Measurements from ENCODE around the gene GGT5.
"Not testable (repeated sequence)": the region's sequence is repeated elsewhere in the genome, so short reads cannot be mapped to it uniquely, and the experiment has no call there.

GGT5 gene

DNA sequence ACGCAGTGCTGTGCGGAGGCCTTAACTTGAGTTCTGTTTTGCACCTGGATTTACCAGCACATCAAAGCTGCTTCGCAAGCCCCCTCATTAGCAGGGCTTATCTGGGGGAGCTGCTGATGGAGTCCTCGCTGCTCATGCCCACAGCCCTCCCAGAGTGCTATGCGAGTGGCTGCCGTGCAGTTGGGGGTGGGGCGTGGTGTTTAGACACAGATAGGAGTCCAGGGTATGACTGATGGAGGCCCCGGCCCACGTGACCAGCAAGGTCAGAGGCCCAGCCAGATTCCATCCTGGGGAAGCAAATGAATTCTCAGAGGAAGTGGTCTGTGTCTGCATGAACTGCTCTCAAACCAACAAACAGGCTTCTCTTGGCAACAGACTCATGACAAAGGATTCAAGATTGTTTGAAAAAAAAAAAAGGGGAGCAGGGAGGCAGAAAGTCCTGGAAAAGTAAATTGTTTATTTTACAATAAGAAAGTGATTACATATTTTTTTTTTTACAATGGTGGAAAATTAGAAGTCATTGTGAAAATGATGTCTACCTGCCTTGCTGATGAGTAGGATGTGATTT is 19.5 kb upstream of the GGT5 start:
- not testable (repeated sequence) for DNase-seq (ENCODE audit: low read depth in 1 of 2, low spot score in 1 of 2)

DNA sequence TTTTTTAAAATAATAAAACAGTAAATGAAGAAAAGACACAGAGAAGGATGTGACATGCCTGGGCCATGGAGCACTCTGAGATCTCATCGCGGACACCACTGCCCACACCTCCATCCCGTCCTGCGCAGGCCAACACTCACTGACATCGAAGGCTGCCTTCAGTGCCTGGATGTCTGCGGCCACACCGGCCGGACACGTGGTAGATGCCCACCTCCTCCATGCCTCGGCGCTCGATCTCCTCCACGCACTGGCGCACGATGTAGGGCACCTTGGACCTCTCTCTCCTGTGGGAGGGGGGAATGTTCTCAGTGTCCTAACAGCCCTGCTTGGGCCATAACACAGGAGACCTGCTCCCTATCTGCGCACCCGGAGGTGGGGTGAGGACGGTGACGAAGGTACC is 18.6 kb upstream of the GGT5 start:
- DNase-seq (ENCODE audit: low read depth in 1 of 2, low spot score in 1 of 2), result not testable (repeated sequence)

DNA sequence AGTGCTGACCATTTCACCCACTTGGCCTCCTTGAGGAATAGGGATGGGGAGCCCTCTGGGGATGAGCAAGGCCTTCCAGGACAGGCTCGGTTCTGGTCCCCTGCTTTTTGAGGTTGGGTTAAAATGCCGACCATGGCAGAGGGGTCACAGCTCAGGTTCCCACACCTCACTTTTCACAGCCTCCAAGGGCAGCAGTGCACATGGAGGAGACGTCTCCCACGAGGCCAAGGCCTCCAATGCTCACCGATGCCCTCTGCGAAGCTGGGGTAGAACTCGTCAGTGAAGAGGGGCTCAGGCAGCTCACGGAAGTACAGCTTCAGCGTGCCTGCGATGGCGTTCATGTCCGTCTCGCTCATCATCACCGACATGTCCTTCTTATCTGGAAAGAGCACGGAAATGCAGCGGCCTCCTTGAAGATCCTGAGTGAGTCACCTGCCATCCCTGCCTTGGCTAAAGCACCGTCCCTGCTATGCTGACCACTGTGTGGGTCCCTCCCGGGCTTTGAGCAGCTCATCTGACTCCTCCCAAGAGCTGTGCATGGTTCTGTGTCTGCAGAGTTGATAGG is 17.4 kb upstream of the GGT5 start:
- not testable (repeated sequence) for DNase-seq (ENCODE audit: low read depth in 1 of 2, low spot score in 1 of 2)

DNA sequence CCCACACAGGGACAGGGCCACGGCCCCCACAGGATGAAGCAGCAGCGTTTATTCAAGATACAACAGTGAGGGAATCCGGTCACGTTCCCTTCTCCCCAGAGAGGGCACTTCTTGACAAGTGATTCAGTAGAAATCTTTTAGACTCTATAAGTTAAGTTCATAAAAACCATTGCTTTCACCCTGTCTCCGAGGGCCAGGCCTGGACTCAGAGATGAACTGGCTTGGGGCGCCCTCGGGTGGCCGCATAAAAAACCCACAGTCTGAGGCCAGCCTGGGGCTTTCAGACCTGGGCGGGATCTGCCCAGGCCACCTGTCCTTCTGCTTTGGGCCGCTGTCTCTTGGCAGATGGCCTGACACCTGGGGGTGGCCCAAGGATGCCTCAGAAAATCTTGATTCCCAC is 14.6 kb upstream of the GGT5 start:
- DNase-seq (ENCODE audit: low read depth in 1 of 2, low spot score in 1 of 2), result peak in 1 of 2 donors; percentile 58

DNA sequence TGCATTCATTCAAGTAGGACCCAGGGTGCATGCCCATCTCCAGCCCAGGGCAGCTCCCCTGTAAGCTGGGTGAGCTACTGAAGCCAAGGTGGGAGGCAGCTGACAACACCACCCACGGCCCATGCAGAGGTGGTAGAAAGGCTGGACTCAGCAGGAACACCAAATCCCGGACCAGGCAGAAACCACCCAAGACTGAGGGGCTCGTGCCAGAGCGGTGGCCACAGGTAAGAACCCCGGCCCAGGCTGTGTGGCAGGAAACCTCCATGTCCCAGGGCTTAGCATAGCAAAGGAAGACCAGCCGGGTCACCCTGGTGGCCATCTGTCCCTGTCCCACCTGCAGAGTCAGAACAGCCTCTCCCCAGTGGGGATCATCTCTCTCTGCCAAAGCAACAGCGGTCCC is 11.9 kb upstream of the GGT5 start:
- DNase-seq (ENCODE audit: low read depth in 1 of 2, low spot score in 1 of 2), result not testable (repeated sequence)

DNA sequence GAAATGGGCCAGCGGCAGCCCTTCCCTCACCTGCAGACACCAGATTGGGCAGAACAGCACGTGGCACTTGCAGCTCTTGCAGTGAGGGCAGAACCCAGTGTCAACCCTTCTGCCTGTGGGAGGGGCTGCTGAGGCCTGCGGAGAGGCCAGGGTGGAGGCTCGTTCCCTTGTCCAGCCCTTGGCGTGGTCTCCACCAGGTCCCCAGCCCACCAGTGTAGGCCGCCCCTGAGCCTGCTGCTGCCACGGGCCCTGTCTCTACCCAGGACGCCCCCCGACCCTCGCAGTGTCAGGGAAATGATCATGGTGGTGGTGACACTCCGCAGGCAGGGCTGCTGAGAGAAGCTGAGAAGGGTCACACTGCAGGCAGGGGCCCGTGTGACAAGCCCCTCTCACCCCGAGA is 11.3 kb upstream of the GGT5 start:
- DNase-seq (ENCODE audit: low read depth in 1 of 2, low spot score in 1 of 2), result not testable (repeated sequence)

DNA sequence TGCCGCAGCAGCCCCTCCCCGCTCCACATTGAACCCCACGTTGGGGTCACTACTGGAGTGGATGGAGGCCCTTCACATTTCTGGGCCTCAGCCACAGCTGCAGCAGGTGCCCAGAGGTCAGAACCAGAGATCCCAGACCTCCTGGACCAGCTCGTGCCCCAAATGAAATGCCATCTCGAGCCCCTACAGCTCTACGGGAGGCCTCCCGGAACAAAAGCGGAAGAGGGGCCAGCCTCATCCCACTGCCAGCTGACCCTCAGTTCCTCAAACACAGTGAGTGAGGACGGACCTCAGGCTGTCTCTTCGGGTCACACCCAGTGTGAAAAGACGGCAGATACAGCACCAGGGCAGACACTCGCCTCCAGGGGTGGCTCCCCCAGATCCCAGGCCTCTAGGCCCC is 8.2 kb upstream of the GGT5 start:
- DNase-seq (ENCODE audit: low read depth in 1 of 2, low spot score in 1 of 2), result not testable (repeated sequence)

DNA sequence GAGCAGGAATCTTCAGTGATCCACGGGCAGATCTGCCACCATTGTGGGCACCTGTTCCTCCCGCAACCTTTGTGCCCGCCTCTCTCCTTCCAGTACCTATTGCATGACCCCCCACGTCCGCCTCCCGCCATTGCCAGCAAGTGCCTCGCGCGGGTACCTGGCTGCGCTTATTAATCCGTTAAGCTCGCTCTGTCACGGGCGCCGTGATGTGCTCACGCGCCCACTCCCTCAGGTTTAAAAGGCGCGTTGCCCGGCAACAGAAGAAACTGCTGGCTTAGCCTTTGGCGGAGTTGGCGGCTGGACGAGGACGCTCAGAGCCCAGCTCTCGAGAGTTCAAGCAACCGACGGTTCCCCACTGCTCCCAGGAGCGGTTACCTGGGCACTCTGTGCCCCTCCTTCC is 6.4 kb upstream of the GGT5 start:
- not testable (repeated sequence) for DNase-seq (ENCODE audit: low read depth in 1 of 2, low spot score in 1 of 2)

DNA sequence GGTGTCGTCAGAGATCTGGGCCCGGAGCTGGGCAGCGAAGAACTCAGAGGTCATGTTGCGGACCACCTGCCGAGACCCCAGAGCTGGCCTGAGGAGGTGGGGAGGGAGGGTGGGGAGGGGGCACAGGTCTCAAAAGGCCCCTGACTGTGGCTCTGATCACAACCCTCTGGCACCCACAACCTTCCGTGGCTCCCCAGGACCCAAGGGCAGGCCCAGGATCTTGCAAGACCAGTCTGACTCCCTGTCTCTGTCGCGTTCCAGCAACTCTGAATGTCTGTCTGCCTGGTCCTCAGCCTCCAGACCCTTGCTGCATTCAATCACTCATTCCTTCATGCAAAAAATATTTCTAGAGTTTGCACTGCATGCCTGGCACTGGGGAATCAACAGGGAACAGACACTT is 4.5 kb upstream of the GGT5 start:
- not testable (repeated sequence) for DNase-seq (ENCODE audit: low read depth in 1 of 2, low spot score in 1 of 2)

DNA sequence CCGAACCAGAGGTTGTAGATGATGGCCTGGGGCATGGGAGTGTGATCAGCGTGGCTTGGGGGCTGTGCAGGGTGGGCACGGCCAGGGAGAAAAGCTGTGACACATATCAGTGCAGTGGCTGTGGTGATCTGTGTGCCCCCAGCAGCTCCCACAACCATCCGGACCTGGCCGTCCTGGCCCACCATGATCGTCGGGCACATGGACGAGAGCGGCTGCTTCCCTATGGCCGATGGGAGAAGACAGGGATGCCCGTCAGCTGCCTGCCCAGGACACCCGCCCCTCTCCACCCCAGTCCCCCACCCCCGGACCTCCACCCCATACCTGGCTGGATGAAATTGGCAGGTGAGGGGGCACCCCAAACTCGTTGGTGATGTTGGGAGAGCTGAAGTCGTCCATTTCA is 3.7 kb upstream of the GGT5 start:
- DNase-seq (ENCODE audit: low read depth in 1 of 2, low spot score in 1 of 2), result not testable (repeated sequence)

DNA sequence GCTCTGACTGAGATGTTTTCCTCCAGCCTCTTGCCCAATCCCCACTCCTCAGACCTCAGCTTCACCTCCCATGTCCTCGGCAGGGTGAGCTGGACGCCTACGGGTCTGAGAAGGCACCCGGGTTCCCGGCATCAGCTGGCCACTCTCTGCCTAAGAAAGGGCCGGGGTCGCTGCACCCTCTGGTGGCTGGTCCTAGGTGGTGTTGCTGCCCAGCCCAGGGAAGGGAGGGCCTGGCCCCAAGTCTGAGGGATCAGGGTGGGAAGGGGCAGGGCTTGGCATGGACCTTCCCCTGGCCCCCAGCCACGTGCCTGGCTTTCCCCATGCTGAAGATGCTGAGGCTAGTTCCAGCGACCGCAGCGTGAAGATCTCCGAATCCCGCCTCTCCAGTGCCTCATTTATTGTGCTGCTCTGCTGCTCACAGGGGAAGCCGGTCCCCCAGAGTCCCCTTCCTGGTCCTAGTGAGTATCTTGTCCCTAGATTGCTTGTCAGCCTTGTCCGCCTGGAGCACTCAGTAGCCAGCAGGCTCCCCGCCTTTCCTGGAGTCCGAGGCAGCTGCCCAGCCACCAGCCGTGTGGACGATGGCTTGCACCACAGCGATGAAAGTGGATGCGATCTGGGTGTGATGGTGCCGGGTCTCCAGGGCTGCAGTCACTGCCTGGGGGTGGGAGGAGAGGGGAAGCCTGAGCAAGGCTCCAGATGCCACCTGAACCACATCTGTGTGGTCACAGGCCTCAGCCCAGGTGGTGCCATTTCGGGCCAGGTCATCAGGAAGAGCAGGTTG is 2.9 kb upstream of the GGT5 start:
- DNase-seq (ENCODE audit: low read depth in 1 of 2, low spot score in 1 of 2), result peak; percentile 16 to 17

DNA sequence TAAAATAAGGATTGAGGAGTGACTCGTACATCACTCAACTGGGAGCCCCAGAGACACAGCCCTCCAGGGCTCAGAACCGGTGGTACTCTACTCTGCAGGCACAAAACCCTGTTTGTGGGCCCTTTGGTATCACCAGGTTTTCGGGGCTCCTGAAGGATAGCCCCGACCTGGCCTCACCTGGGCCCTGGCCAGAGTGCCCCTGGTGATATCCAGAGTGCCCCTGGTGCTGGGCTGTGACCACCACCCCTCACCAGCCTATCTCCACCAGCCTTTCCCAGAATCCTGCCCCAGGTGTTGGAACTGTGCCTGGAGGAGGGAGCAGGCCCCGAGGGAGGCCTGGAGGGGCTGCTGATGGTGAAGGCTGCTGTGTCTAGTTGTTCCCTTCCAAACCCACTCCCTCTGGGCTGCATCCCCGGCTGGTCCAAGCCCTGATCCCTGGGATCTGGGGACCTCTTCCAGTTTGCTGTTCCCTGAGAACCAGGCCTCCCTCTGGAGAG is 2.2 kb upstream of the GGT5 start:
- DNase-seq (ENCODE audit: low read depth in 1 of 2, low spot score in 1 of 2), result no peak

DNA sequence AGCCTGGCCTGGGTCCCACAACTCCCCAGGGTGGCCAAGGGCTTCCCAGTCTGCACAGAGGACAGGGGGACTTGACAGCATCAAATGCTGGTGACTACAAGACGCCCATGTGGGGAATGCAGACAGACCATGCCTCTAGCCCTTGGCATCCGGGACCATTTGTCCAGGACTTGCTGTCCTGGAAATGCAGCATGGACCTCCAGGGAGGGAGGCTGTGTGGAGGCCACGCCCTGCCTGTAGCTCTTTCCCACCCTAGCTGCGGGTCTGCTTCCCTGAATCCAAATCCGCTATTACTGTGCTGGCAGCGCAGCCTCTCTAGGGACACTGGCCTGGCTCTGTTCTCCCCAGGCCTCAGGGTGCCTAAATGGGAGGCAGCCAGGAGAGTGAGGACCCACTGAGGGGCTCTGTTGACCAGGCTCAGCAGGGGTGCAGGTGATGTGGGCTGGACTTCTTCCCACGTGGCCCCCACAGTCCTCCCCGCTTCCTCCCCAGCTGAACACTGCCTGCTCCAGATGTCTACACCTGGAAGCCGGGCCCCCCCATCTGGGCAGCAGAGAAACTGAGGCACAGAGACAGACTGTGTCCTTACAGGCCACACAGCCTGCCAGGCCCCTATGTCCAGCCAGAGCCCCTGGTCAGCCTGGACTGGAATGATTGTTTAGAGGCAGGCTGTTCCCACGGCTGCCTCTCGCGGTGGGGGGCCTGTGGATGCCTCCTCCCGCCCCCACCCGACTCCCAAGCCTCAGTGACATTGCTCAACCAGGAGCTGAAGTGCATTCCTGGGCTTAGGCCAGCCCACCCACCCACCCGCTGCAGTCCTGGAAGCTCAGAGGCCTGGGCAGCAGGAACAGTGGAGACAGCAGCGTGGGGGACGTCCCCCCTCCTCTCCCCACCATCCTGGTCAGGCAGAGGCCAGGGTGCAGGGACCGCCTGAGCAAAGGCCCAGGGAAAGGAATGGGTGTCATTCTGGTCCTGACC is 991 bp upstream of the GGT5 start:
- DNase-seq (ENCODE audit: low read depth in 1 of 2, low spot score in 1 of 2), result not testable (repeated sequence)

DNA sequence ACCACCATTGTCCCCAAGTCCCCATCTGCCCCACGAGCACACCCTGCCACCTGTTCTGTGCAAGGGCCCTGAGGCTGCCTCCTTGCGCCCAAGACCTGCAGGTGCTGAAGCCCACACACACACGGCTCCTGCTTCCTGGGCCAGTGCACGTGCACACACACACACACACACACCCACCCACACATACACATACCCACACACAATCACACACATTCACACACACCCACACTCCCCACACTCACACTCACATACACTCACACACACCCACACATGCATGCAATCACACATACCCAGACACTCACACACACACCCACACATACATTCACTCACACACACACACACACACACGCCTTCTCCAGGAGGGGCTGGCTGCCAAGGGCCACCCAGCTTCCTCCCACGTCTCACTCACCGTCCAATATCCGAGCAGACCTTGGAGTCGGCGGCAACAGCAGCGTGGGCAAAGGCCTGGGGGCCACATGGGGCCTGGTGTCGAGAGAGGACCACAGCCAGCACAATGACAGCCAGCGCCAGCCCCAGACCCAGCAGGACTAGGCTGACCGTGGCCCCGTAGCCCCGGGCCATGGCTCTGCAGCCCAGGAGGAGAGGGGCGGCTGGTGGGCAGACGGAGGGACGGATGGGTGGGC is 616 bp downstream of the GGT5 start:
- DNase-seq (ENCODE audit: low read depth in 1 of 2, low spot score in 1 of 2), result no peak

DNA sequence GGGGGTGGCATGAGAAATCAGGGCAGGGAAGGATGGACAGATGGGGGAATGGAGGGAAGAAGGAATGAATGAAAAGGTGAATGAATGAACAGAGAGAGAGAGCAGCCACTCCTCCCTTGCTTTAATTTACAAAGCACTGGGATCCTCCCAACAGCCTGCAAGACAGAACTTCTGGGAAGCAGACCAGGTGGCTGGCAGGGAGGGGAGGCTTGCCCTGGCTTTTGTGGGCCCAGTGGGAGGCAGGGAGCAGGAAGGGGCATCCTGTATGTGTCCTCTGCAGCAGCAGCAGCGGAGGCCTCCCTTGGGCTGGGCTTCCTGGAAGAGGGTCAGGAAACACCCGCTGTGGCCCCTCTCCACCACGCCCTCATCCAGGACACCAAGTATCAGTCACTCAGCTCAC is 1.5 kb downstream of the GGT5 start:
- DNase-seq (ENCODE audit: low read depth in 1 of 2, low spot score in 1 of 2), result not testable (repeated sequence)

DNA sequence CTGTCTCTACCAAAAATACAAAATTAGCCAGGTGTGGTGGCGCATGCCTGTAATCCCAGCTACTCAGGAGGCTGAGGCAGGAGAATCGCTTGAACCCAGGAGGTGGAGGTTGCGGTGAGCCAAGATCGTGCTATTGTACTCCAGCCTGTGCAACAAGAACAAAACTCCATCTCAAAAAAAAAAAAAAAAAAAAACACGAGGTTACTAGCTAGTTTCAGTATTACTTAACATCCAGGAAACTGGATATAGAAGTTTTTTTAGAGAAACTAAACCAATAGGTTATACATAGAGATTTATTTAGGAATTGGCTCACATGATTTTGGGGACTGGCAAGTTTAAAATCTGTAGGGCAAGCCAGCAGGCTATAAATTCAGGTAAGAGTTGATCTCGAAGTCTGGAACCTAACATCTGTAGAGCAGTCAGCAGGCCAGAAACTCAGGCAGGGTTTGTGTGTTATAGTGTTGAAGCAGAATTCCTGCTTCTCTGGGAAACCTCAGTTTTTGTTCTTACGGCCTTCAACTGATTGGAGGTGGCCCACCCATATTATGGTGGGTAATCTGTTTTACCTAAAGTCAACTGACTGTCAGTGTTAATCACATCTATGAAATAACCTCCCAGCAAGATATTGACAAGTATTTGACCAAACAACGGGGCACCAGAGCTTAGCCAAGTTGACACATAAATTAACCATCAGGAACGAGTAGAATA is 3.7 kb downstream of the GGT5 start:
- not testable (repeated sequence) for DNase-seq (ENCODE audit: low read depth in 1 of 2, low spot score in 1 of 2)

DNA sequence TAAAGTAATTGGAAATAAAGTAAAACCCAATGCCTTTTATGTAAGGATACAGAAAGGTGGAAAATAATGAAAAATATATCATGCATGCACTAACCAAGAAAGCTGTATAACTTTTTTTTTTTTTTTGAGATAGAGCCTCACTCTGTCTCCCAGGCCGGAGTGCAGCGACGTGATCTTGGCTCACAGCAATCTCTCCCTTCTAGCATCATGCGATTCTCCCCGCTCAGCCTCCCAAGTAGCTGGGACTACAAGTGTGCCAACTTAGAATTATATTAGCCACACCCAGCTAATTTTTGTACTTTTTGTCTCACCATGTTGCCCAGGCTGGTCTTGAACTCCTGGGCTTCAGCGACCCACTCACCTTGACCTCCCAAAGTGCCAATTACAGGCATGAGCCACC is 4.5 kb downstream of the GGT5 start:
- no peak for DNase-seq (ENCODE audit: low read depth in 1 of 2, low spot score in 1 of 2)

DNA sequence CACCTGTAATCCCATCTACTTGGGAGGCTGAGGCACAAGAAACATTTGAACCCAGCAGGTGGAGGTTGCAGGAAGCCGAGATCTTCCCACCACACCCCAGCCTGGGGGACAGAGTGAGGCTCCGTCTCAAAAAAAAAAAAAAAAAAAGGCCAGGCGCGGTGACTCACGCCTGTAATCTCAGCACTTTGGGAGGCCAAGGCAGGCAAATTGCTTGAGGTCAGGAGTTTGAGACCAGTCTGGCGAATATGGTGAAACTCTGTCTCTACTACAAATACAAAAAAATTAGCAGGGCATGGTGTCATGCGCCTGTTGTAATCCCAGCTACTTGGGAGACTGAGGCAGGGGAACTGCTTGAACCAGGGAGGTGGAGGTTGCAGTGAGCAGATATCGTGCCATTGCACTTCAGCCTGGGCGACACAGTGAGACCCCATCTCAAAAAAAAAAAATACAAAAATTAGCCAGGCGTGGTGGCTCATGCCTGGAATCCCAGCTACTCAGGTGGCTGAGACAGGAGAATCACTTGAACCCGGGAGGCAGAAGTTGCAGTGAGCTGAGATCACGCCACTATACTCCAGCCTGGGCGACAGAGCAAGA is 6.7 kb downstream of the GGT5 start:
- DNase-seq (ENCODE audit: low read depth in 1 of 2, low spot score in 1 of 2), result not testable (repeated sequence)

DNA sequence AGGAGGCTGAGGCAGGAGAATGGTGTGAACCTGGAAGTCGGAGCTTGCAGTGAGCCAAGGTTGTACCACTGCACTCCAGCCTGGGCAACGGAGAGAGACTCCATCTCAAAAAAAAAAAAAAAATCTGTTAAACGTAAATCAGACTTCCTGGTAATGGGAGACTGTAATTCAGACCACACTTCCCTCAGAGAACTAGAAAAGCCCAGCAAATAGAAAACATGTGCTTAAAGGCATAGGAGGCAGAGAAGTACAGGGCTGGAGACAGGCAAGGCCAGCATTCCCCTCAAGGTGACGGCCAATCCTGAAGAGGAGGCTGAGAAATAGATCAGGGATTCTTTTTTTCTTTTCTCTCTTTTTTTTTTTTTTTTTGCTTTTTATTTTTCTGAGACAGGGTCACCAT is 8.2 kb downstream of the GGT5 start:
- DNase-seq (ENCODE audit: low read depth in 1 of 2, low spot score in 1 of 2), result no peak

DNA sequence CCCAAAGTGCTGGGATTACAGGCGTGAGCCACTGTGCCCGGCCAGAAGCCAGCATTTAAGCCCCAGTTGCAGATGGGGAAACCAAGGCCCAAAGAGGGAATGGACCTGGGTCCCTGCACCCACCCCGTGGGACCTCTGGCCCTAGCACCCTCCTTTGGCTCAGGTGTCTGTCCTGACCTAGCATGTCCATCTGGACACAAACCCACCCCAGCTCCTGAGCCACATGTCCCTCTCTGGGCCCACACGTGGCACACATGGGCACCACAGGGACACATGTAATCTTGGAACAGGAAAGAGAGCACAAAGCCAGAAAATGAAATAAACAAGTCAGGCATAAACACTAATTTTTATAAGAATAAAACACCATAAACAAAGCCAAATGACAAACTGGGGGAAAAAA is 9.6 kb downstream of the GGT5 start:
- no peak for DNase-seq (ENCODE audit: low read depth in 1 of 2, low spot score in 1 of 2)

Measured in activated CD4-positive, alpha-beta T cell treated with anti-CD3 and anti-CD28 coated beads, Interleukin-2, amount 50 U/mL, for 24 hours (primary cell).